Rectal smooth muscle tissue (tissue), 1 donor: Measurements from ENCODE around the gene GAGE13.
"Not testable (repeated sequence)": the region's sequence is repeated elsewhere in the genome, so short reads cannot be mapped to it uniquely, and the experiment has no call there.

ENCODE experiments used
- H3K27ac ChIP-seq: one replicate; pipeline ENCODE4 v1.7.0; 2013; ENCODE audit warnings: low read depth, low read length, inconsistent platforms
- H3K27me3 ChIP-seq: one replicate; pipeline ENCODE4 v1.7.0; 2013; ENCODE audit warnings: low read length; ENCODE audit not compliant: control insufficient read depth, insufficient read depth
- H3K36me3 ChIP-seq: one replicate; pipeline ENCODE4 v1.7.0; 2013; ENCODE audit warnings: low read length; ENCODE audit not compliant: control insufficient read depth, insufficient read depth
- H3K4me1 ChIP-seq: one replicate; pipeline ENCODE4 v1.7.0; 2013; ENCODE audit warnings: low read length; ENCODE audit not compliant: control insufficient read depth, insufficient read depth
- H3K4me3 ChIP-seq: one replicate; pipeline ENCODE4 v1.7.0; 2013; ENCODE audit warnings: low read length
- H3K9ac ChIP-seq: one replicate; pipeline ENCODE4 v1.7.0; 2013; ENCODE audit warnings: low read length

GAGE13 gene

DNA sequence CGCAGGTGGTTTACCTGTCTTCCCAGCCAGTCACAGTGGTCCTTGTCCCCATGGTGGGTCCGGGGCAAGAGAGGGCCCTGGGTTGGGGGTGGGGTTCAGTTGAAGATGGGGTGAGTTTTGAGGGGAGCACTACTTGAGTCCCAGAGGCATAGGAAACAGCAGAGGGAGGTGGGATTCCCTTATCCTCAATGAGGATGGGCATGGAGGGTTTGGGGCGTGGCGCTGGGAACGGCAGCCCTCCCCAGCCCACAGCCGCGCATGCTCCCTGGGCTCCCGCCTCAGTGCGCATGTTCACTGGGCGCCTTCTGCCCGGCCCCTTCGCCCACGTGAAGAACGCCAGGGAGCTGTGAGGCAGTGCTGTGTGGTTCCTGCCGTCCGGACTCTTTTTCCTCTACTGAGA is at the start of gene GAGE13:
TSS of gene GAGE13 (plus strand) at position 301 of the 400 bp plus-strand sequence. CDS start 1,156 bp downstream, outside the sequence.
- not testable (repeated sequence) for H3K27me3 ChIP-seq, H3K9ac ChIP-seq

GRCh38 chrX:49282647-49283011 is 48.8 kb upstream of the GAGE13 start:
- Histone ChIP-seq H3K27me3 (peaks cover 3% of the 10 kb centered on the region), H3K27ac (no peak overlapping the region), H3K9ac (no peak overlapping the region), H3K36me3 (no peaks in the 10 kb centered on the region), H3K4me3 (peak overlapping the region; percentile 41), H3K4me1 (no peaks in the 10 kb centered on the region)

More for the DNA sequence above, at the start of gene GAGE13:
- not testable (repeated sequence) for H3K27ac ChIP-seq, H3K4me1 ChIP-seq, H3K4me3 ChIP-seq, H3K36me3 ChIP-seq

GRCh38 chrX:49284212-49284611 is 47.2 kb upstream of the GAGE13 start:
- no peak overlapping the region for H3K27ac ChIP-seq
- no peaks in the 10 kb centered on the region for H3K36me3 ChIP-seq
- no peak overlapping the region for H3K4me3 ChIP-seq
- no peaks in the 10 kb centered on the region for H3K4me1 ChIP-seq
- no peak overlapping the region for H3K9ac ChIP-seq
- H3K27me3 ChIP-seq, result peaks cover 3% of the 10 kb centered on the region

- no peaks in the 10 kb centered on the region for H3K27me3 ChIP-seq
- no peak overlapping the region for H3K9ac ChIP-seq
- H3K4me1 ChIP-seq, result no peaks in the 10 kb centered on the region
These were observed 45.2 kb upstream of the GAGE13 start for GRCh38 chrX:49286136-49286535.

DNA sequence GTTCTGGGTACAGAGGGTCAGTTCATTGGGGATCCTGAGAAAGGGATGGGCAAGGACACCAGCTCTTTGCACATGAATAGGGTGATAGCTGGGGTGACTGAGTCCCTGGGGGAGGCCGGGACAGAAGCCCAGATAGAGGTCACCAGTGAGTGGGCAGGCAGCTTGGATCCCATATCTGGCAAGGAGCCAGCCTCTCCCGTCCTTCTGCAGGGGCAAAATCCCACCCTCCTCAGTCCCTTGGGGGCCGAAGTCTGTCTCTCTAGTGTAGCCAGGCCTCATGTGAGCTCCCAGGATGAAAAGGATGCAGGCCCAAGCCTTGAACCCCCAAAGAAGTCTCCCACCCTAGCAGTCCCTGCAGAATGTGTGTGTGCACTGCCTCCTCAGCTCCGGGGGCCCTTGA is 44.8 kb upstream of the GAGE13 start:
- no peaks in the 10 kb centered on the region for H3K27me3 ChIP-seq
- H3K36me3 ChIP-seq, result no peaks in the 10 kb centered on the region
- no peak overlapping the region for H3K4me3 ChIP-seq
- H3K4me1 ChIP-seq, result no peaks in the 10 kb centered on the region
- H3K9ac ChIP-seq, result no peak overlapping the region
- H3K27ac ChIP-seq, result no peak overlapping the region

More at GRCh38 chrX:49286136-49286535, 45.2 kb upstream of the GAGE13 start:
- no peak overlapping the region for H3K27ac ChIP-seq
- no peaks in the 10 kb centered on the region for H3K36me3 ChIP-seq
- H3K4me3 ChIP-seq, result no peak overlapping the region

- H3K27ac ChIP-seq, result no peak overlapping the region
- H3K27me3 ChIP-seq, result no peaks in the 10 kb centered on the region
- no peaks in the 10 kb centered on the region for H3K36me3 ChIP-seq
- H3K9ac ChIP-seq, result no peak overlapping the region
- H3K4me3 ChIP-seq, result no peak overlapping the region
- H3K4me1 ChIP-seq, result no peaks in the 10 kb centered on the region
These were observed 43.7 kb upstream of the GAGE13 start for GRCh38 chrX:49287665-49288064.

DNA sequence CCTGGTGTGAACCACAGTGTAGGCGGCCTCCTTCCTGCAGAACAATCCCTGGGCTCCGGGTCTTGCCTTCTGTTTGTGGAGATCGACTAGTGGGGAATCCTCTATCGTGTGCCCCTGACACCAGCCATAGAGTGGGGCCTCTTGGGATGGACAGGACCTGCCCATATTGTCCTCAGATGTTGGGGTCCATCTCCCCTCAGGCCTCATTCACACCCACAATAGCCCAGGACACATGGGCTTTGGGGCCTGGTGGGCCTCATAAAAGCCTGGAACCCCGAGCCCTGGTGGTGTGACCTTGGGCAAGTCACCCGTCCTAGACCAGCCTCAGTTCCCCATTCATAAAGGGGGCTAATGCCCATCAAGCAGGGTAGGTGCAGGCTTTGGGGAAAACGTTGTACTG is 41.2 kb upstream of the GAGE13 start:
- no peak overlapping the region for H3K4me3 ChIP-seq
- no peaks in the 10 kb centered on the region for H3K36me3 ChIP-seq
- H3K27me3 ChIP-seq, result no peaks in the 10 kb centered on the region
- no peak overlapping the region for H3K27ac ChIP-seq
- H3K4me1 ChIP-seq, result no peaks in the 10 kb centered on the region
- no peak overlapping the region for H3K9ac ChIP-seq

- no peaks in the 10 kb centered on the region for H3K4me1 ChIP-seq
- H3K27me3 ChIP-seq, result no peaks in the 10 kb centered on the region
- H3K27ac ChIP-seq, result no peak overlapping the region
- H3K9ac ChIP-seq, result no peak overlapping the region
- H3K4me3 ChIP-seq, result no peak overlapping the region
- H3K36me3 ChIP-seq, result no peaks in the 10 kb centered on the region
These were observed 39.6 kb upstream of the GAGE13 start for GRCh38 chrX:49291615-49292337.

DNA sequence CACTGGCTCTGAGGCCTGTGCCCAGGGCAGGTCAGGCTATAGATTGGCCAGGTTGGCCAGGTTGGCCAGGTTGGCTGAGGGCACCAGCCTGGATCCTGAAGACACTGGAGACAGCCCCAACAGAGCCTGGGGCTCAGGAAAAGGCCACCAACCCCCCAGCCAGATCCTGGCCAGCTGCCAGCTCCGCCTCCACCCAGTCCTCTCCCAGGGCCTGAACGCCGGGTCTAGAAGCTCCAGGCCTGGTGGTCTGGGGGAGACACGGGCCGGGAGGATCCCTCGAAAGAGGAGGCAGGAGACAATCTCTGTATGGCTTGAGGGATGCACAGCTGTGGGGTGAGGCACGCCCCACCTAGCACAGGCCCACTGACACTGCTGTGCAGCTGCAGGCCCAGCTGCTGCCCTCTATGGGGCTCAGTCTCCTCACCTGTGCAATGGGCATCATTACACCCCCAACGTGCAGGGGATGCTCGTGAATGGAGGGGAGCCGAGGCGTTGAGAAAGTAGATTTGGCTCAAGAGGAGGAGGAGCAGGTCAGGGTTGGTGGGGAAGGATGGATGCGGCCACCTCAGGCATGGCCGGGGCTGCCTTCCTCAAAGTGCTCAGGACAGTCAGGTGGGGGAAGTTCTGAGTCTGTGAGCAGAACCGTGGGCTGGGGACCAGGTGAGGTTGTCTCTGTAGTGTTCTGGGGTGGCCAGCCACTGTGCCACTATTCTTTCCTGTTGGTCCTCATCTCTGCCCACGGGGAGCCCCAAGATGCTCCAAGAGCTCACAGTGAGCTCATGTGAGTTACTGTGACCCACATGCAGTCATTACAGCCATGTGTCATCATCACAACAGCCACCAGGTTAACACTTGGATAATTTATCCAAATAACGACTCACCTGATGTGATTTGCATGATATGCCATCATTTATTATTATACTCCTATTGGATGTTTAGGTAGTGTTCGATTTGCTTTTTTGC is 38.7 kb upstream of the GAGE13 start:
- no peak overlapping the region for H3K9ac ChIP-seq
- H3K36me3 ChIP-seq, result no peaks in the 10 kb centered on the region

DNA sequence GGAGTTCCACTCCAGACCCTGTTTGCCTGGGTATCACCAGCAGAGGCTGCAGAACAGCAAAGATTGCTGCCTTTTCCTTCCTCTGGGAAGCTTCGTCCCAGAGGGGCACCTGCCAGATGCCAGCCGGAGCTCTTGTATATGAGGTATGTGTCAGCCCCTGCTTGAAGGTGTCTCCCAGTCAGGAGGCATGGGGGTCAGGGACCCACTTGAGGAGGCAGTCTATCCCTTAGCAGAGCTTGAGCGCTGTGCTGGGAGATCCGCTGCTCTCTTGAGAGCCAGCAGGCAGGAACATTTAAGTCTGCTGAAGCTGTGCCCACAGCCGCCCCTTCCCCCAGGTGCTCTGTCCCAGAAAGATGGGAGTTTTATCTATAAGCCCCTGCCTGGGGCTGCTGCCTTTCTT is 32.1 kb upstream of the GAGE13 start:
- not testable (repeated sequence) for H3K4me1 ChIP-seq

More for the DNA sequence above, 38.7 kb upstream of the GAGE13 start:
- no peaks in the 10 kb centered on the region for H3K27me3 ChIP-seq
- H3K27ac ChIP-seq, result no peak overlapping the region
- H3K4me1 ChIP-seq, result no peaks in the 10 kb centered on the region
- H3K4me3 ChIP-seq, result no peak overlapping the region

GRCh38 chrX:49300703-49301102 is 30.7 kb upstream of the GAGE13 start:
- Histone ChIP-seq H3K27ac (no peak overlapping the region), H3K4me3 (no peak overlapping the region), H3K4me1 (no peaks in the 10 kb centered on the region), H3K36me3 (no peaks in the 10 kb centered on the region), H3K9ac (no peak overlapping the region), H3K27me3 (no peaks in the 10 kb centered on the region)

More for the DNA sequence above, 32.1 kb upstream of the GAGE13 start:
- not testable (repeated sequence) for H3K27me3 ChIP-seq, H3K36me3 ChIP-seq, H3K4me3 ChIP-seq, H3K27ac ChIP-seq, H3K9ac ChIP-seq

DNA sequence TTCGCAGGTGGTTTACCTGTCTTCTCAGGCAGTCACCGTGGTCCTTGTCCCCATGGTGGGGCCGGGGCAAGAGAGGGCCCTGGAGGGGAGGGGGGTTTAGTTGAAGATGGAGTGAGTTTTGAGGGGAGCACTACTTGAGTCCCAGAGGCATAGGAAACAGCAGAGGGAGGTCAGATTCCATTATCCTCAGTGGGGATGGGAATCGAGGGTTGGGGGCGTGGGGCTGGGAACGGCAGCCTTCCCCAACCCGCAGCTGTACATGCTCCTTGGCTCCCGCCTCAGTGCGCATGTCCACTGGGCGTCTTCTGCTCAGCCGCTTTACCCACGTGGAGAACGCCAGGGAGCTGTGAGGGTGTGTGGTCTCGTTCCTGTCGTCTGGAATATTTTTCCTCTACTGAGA is 28.0 kb upstream of the GAGE13 start, which contains the start of gene GAGE10:
TSS of gene GAGE10 (plus strand) at position 301 of the 400 bp plus-strand sequence. CDS start 1,214 bp downstream, outside the sequence.
- no peaks in the 10 kb centered on the region for H3K27me3 ChIP-seq
- H3K4me1 ChIP-seq, result no peaks in the 10 kb centered on the region
- no peak within 1 kb of the TSS for H3K27ac ChIP-seq
- H3K36me3 ChIP-seq, result no peaks in the 10 kb centered on the region
- H3K4me3 ChIP-seq, result no peak within 1 kb of the TSS
- H3K9ac ChIP-seq, result no peak within 1 kb of the TSS
